ENCODE measurements around the gene PGAP3.

PGAP3 gene

GRCh38 chr17:39633570-39634183, 54.2 kb downstream of the PGAP3 start:
- DNase-seq, result no peak

DNA sequence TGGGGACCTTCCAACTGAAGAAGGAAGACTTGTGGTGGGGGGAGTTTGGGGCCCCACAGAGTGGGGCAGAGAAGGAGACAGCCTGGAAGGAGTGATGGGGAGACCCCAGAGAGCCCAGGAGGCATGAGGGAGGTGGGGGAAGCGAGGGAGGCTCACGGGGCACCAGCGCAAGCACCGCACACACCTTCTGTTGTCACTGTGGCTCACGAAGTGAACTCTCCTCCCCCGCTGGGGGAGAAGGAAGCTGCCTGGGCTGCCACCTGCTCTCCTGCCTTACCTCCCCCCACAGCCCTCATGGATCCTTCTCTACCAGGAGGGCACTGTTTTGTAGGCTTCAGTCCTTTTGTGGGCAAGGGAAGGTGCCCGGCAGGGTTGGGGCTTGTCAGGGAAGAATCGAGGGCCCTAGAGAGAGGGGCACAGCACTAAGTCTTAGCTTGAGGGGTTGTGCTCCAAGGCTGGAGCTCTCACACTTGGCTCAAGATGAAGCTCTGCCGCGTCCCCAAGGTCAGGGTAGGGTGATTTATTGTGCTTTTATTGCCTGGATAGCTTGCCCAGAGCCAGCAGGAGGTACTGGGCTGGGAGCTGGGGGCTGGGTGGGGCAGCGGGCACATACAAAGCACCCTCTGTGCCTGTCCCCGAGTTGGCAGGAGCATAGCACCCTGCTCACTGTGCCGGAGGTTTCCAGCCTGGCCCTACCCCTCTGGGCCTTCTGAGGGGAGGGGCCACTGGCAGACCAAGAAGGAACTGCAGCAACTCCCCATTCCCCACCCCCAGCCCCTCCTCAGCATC, 55.5 kb downstream of the PGAP3 start:
- no peak for DNase-seq

DNA sequence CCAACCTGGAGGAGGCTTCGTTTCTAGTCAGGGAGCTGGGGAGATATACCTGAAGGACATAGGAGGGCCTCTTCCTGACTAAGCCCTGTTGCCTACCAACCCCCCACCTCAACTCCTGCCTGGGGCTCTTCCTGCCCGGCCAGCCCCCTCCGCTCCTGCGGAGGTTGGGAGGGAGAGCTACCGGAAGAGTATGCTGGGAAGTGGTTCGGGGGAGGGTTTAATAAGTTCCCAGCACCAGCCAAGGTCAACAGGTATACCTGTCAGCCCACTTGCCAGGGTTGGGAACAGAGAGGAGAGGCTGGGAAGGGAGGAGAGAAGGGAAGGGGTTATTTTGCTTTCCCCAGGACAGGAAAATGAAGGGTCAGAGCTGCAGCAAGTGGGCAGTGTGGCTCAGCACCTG, 56.5 kb downstream of the PGAP3 start:
- no peak for DNase-seq

DNA sequence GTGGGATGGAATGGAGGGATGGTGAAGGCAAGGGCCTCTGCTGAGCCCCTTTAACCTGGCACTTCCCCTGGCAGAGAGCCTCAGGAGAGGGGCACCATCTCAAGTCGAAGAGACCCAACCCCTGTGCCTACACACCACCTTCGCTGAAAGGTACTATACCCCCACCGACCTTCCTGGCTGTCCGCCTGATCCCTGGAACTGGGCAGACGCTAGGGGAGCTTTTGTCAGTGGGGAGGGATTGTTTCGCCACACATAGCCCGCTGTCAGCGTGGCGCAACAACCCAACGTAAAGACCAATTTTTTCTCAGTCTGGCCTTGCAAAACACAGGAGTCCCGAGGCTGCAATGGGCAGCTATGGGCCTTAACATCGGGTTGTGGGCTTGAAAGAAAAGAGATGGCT, 58.0 kb downstream of the PGAP3 start:
- DNase-seq, result no peak

DNA sequence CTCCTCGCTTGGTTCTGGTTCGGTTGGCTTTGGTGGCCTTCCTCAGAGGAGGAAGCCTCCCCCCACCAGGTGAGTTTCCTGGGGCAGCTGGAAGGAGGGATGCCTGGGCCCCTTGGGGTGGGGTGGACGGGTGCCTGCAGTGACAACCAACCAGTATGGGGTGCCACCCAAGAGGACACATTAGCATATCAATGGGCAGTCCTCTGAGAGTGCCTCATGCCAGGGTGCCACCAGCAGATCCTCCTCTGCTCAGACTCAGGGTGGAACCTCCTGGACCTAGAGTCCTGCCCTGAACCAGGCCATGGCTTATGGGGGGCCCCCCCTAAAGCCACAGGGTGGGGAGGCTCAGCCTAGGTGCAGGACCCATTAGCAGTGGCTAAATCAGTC, 58.4 kb downstream of the PGAP3 start:
- DNase-seq, result no peak

- DNase-seq, result no peak
Measured at GRCh38 chr17:39628655-39629493, 59.0 kb downstream of the PGAP3 start.

DNA sequence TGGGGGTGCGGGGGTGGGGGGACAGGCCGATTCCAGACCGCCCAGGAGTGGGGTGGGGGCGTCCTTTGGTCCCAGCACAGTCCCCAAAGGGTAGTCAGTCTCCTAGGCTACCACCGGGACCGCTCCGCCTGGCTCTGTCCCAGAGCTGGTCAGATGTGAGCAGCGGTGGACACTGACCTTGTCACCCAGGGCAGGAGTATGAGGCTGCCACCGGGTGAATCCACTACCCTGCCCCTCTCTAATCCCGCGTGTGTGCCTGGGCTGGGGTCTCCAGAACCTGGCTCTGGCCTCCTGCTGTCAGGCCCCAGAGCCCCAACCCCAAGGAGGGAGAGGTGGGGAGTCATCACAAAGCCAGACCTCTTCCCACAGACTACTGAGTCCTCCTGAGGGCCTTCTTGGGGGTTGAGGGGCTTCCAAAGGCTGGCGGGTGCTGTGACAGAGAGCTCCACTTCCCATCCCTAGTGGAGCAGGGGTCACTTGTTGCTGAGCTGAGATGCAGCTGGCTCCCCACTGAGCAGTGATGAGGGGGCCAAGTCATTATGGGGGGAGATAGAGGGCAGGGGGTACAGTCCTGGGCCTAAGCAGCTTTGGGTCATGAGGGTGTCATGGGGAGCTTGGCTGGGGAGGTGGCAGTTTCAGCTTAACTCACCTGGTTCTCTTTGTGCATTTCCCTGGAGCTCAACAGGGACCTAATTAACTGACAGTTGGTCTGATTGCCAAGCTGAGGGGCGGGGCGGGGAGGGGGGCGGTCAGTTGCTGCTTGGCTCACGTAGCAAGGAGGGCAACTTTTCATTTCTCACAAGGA, 59.9 kb downstream of the PGAP3 start:
- no peak for DNase-seq

DNA sequence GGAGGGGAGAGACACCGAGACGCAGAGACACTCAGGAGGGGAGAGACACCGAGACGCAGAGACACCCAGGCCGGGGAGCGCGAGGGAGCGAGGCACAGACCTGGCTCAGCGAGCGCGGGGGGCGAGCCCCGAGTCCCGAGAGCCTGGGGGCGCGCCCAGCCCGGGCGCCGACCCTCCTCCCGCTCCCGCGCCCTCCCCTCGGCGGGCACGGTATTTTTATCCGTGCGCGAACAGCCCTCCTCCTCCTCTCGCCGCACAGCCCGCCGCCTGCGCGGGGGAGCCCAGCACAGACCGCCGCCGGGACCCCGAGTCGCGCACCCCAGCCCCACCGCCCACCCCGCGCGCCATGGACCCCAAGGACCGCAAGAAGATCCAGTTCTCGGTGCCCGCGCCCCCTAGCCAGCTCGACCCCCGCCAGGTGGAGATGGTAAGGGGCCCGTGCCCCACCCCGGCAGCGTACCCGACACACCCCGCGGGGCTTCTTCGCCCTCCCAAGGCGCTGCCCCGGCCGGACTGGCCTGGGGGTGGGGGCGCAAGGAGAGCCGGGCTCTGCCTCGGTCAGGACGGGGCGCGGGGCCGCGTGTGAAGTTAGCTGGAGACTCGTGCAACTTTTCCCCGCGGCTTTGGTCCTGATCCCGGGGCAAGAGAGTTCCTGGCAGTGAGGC, 60.7 kb downstream of the PGAP3 start:
- no peak for DNase-seq

DNA sequence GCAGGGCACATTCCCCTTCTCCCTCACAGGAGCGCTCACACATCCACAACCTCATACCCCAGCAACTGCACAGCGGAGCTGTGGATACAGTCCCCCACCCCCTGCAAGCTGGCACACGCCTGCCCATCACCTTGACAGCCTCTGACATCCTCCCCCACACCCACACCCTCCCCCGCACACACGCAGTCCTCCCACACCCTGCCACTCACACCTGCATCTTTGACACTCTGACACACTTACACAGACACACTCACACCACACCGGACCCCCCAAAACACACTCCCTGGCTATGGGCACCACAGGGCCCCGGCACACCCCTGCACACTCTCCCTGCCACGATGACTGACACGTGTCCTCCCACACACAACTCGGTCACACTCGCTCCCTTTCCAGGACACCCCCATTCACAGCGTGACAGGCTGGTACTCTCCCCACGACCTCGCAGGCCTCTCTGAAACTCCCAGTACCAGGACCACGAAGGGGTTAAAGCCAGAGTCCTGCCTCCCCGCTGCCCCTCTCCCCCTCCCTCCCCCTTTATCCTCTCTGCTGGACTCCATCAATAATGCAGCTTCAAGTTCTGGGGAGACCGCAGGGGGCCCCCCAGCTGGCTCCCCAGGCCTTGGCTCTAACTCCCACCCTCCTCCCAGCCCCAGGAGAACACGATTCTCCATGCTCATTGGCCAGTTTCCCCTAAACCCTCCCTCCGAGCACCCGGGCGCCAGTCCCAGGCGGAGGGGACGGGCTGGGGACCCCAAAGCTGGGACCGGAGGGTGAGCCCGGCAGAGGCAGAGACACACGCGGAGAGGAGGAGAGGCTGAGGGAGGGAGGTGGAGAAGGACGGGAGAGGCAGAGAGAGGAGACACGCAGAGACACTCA, 61.4 kb downstream of the PGAP3 start, which contains the start of gene PPP1R1B:
Gene PPP1R1B (plus strand): TSS at position 782 of the 876 bp plus-strand sequence. CDS start 441 bp downstream, outside the sequence.
- no peak for DNase-seq

- DNase-seq, result no peak
Measured at GRCh38 chr17:39625198-39625785, 62.6 kb downstream of the PGAP3 start.

- DNase-seq, result no peak
Measured at GRCh38 chr17:39624313-39624712, 63.5 kb downstream of the PGAP3 start.

- DNase-seq, result peak in 1 of 2 experiments; percentile 59
Measured at GRCh38 chr17:39623356-39623950, 64.4 kb downstream of the PGAP3 start.

GRCh38 chr17:39622380-39623006, 65.4 kb downstream of the PGAP3 start:
- DNase-seq, result no peak

- peak in 1 of 2 experiments; percentile 69 for DNase-seq
Measured at GRCh38 chr17:39621523-39622379, 66.1 kb downstream of the PGAP3 start.
